GM12801 (cell line): ENCODE data around the gene CTDP1.

Experiments used
- TF ChIP-seq, protein P1 (sequence below): IDR thresholded peaks from one replicate; pipeline ENCODE4 v1.5.1; 2011; ENCODE audit warnings: control low read depth; ENCODE audit not compliant: insufficient read length; ENCODE audit errors: extremely low read depth

CTDP1 gene

DNA sequence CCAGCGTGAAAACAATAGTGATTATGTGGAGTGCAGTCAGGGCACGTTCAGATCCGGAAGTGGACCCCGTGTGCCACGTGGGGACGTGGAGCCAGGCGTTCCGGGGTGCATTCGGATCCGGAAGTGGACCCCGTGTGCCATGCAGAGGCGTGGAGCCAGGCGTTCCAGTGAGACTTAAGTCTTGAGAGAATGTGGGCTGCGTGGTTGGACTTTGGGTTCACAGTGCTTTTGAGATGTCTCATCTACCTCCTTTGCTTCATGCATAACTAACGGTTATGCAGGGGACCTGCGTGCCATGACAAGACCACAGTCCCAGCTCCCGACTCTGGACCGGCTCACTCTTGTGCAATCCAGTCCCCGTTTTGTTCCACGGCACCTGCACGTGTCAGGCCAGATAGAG, 28.8 kb downstream of the CTDP1 start:
- TF ChIP-seq, protein P1, sequence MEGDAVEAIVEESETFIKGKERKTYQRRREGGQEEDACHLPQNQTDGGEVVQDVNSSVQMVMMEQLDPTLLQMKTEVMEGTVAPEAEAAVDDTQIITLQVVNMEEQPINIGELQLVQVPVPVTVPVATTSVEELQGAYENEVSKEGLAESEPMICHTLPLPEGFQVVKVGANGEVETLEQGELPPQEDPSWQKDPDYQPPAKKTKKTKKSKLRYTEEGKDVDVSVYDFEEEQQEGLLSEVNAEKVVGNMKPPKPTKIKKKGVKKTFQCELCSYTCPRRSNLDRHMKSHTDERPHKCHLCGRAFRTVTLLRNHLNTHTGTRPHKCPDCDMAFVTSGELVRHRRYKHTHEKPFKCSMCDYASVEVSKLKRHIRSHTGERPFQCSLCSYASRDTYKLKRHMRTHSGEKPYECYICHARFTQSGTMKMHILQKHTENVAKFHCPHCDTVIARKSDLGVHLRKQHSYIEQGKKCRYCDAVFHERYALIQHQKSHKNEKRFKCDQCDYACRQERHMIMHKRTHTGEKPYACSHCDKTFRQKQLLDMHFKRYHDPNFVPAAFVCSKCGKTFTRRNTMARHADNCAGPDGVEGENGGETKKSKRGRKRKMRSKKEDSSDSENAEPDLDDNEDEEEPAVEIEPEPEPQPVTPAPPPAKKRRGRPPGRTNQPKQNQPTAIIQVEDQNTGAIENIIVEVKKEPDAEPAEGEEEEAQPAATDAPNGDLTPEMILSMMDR: no peak

DNA sequence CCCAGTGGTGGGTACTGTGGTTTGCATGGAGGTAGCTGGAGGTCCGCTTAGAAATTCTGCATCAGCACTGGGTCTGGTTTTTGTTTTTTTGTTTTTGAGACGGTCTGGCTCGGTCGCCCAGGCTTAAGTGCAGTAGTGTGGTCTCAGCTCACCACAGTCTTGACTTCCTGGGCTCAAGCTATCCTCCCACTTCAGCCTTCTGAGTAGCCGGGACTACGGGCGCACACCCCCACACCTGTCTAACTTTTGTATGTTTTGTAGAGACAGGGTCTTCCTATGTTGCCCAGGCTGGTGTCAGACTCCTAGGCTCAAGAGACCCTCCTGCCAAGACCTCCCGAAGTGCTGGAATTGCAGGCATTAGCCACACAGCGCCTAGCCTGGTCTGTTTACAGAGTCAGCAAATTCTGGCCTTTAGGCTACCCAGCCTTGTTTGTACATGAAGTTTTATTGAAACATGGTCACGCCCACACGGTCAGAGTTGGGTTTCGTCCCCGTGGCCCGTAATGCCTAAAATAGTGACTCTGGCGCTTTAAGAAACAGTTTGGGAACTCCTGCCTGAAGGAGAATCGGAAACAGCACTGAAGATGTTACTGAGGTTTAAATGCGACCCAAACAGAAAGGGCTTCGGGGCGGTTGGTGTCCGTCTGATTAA, 32.7 kb downstream of the CTDP1 start:
- TF ChIP-seq, protein P1: no peak

DNA sequence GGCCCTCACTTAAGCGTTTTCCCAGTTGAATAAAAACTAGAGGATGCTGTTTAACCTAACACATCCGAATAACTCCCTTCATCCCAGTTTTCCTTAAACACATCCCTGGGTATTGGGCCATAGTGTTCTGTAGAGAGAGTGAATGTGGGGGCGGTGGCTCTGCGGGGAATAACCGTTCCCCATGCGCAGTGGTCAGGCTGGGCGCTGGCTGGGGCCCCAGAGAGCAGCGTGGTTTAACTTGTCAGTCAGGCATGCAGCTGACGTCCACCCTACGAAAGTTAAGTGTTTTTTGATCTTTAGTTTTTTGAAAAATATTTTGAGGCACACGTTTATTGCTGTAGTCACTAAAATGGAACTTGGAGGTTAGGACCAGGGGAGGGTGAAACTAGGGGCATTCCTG, 33.7 kb downstream of the CTDP1 start:
- TF ChIP-seq, protein P1: no peak

DNA sequence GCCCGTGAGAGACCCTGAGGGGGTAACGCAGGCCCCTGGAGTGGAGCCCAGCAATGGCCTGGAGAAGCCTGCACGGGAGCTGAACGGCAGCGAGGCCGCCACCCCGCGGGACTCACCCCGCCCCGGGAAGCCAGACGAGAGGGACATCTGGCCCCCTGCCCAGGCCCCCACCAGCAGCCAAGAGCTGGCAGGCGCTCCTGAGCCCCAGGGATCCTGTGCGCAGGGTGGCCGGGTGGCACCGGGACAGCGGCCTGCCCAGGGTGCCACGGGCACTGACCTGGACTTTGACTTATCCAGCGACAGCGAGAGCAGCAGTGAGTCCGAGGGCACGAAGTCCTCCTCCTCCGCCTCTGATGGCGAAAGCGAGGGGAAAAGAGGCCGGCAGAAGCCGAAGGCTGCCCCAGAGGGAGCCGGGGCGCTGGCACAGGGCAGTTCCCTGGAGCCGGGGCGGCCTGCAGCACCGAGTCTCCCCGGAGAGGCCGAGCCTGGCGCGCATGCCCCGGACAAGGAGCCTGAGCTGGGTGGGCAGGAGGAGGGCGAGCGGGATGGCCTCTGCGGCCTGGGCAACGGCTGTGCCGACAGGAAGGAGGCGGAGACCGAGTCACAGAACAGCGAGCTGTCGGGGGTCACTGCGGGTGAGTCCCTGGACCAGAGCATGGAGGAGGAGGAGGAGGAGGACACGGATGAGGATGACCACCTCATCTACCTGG, 35.1 kb downstream of the CTDP1 start:
- TF ChIP-seq, protein P1: no peak

DNA sequence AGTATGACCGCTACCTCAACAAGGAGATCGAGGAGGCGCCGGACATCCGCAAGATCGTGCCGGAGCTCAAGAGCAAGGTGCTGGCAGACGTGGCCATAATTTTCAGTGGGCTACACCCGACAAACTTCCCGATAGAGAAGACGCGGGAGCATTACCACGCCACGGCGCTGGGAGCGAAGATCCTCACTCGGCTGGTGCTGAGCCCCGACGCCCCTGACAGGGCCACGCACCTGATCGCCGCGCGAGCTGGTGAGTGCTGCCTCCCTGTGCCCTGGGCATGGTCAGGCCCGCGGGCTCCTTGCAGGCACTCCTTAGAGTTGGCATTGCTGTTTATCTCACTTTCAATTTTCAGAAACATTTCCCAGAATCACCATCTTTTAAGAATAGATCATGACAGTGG, 35.7 kb downstream of the CTDP1 start:
- TF ChIP-seq, protein P1: no peak

DNA sequence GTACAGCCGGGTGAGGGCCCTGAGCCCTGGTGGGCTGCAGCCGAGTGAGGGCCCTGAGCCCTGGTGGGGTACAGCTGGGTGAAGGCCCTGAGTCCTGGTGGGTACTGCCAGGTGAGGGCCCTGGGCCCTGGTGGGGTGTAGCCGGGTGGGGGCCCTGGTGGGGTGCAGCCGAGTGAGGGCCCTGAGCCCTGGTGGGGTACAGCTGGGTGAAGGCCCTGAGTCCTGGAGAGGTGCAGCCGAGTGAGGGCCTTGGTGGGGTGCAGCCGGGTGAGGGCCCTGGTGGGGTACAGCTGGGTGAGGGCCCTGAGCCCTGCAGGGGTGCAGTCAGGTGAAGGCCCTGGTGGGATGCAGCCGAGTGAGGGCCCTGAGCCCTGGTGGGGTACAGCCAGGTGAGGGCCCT, 37.5 kb downstream of the CTDP1 start:
- TF ChIP-seq, protein P1: no peak

DNA sequence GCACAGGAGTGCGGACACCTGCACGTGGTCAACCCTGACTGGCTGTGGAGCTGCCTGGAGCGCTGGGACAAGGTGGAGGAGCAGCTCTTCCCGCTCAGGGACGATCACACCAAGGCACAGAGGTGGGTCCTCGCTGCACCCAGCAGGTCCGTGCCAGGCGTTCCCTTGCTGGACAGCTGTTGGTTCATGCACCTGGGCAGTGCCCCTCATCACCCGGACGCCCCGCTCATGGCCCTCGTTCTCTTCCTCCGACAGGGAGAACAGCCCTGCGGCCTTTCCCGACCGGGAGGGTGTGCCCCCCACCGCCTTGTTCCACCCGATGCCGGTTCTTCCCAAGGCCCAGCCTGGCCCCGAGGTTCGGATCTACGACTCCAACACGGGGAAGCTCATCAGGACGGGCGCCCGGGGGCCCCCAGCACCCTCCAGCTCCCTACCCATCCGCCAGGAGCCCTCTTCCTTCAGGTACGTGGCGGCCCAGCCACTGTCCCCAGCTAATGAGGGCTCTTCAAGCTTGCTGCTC, 38.0 kb downstream of the CTDP1 start:
- TF ChIP-seq, protein P1: no peak
